Measurements from ENCODE around the gene MRPS6.

MRPS6 gene

GRCh38 chr21:34177919-34178567 is 104.7 kb downstream of the MRPS6 start:
- DNase-seq (ENCODE audit: low spot score) (no peak), FAIRE-seq (no peak)

GRCh38 chr21:34179204-34179935 is 106.0 kb downstream of the MRPS6 start:
- no peak for FAIRE-seq
- DNase-seq (ENCODE audit: low spot score), result no peak

GRCh38 chr21:34180407-34180806 is 107.0 kb downstream of the MRPS6 start:
- DNase-seq (ENCODE audit: low spot score) (no peak), FAIRE-seq (no peak)

- no peak for DNase-seq (ENCODE audit: low spot score)
- no peak for FAIRE-seq
Observed at GRCh38 chr21:34180826-34181359, 107.5 kb downstream of the MRPS6 start.

- DNase-seq (ENCODE audit: low spot score) (no peak), FAIRE-seq (no peak)
Observed at GRCh38 chr21:34181431-34182039, 108.2 kb downstream of the MRPS6 start.

GRCh38 chr21:34182436-34182835 is 109.1 kb downstream of the MRPS6 start:
- no peak for FAIRE-seq
- no peak for DNase-seq (ENCODE audit: low spot score)

- DNase-seq (ENCODE audit: low spot score) (no peak), FAIRE-seq (no peak)
Observed at GRCh38 chr21:34183331-34183928, 110.1 kb downstream of the MRPS6 start.

GRCh38 chr21:34184232-34184631 is 110.9 kb downstream of the MRPS6 start:
- FAIRE-seq, result no peak

GRCh38 chr21:34185026-34185750 is 111.8 kb downstream of the MRPS6 start:
- no peak for DNase-seq (ENCODE audit: low spot score)
- FAIRE-seq, result no peak

More at GRCh38 chr21:34184232-34184631, 110.9 kb downstream of the MRPS6 start:
- DNase-seq (ENCODE audit: low spot score), result no peak

- no peak for DNase-seq (ENCODE audit: low spot score)
- no peak for FAIRE-seq
Observed at GRCh38 chr21:34186109-34186719, 112.8 kb downstream of the MRPS6 start.

- DNase-seq (ENCODE audit: low spot score), result no peak
- no peak for FAIRE-seq
Observed at GRCh38 chr21:34187935-34188334, 114.6 kb downstream of the MRPS6 start.

GRCh38 chr21:34189506-34189905 is 116.1 kb downstream of the MRPS6 start:
- DNase-seq (ENCODE audit: low spot score) (no peak), FAIRE-seq (no peak)

- no peak for FAIRE-seq
- no peak for DNase-seq (ENCODE audit: low spot score)
Observed at GRCh38 chr21:34190576-34191321, 117.4 kb downstream of the MRPS6 start.

GRCh38 chr21:34191876-34192275 is 118.5 kb downstream of the MRPS6 start:
- DNase-seq (ENCODE audit: low spot score), result no peak
- no peak for FAIRE-seq

Measured in urothelium cell line (cell line).